ENCODE measurements around the gene OLFM3.

OLFM3 gene

GRCh38 chr1:101945884-101946283, 50.8 kb downstream of the OLFM3 start:
- no peak overlapping the region for H3K4me3 ChIP-seq (ENCODE audit: insufficient read depth, low read length, poor library complexity, severe bottlenecking)
- H3F3A ChIP-seq (ENCODE audit: insufficient read depth) = no peaks in the 10 kb centered on the region
- TF ChIP-seq CTCF (IDR thresholded peaks at IDR 0.05; ENCODE audit: insufficient read depth, low read length, poor library complexity, severe bottlenecking) (no peak), EZH2phosphoT487 (conservative IDR thresholded peaks at IDR 0.05; ENCODE audit: low read length) (no peak)
- H3K4me2 ChIP-seq (ENCODE audit: low read depth, low read length, poor library complexity, severe bottlenecking) = no peak overlapping the region
- no peaks in the 10 kb centered on the region for H3K9me2 ChIP-seq (replicated peaks; ENCODE audit: insufficient read depth, low read length)
- no peaks in the 10 kb centered on the region for H3K27me3 ChIP-seq (ENCODE audit: low read length)
- H3K9me3 ChIP-seq (ENCODE audit: insufficient read depth, low read length) = no peaks in the 10 kb centered on the region
- H3K79me2 ChIP-seq (ENCODE audit: insufficient read depth, low read length) = no peaks in the 10 kb centered on the region
- H2AFZ ChIP-seq (ENCODE audit: low read depth, low read length, severe bottlenecking) = no peak overlapping the region
- H3K9ac ChIP-seq (ENCODE audit: low read length) = no peak overlapping the region
- no peak overlapping the region for H3K27ac ChIP-seq (ENCODE audit: low read depth, low read length)
- H4K20me1 ChIP-seq (ENCODE audit: low read depth, low read length) = no peaks in the 10 kb centered on the region
- no peaks in the 10 kb centered on the region for H3K36me3 ChIP-seq (ENCODE audit: low read length)

GRCh38 chr1:101943237-101943636, 53.5 kb downstream of the OLFM3 start:
- no peaks in the 10 kb centered on the region for H4K20me1 ChIP-seq (ENCODE audit: low read depth, low read length)
- H3K27me3 ChIP-seq (ENCODE audit: low read length) = no peaks in the 10 kb centered on the region
- H3K27ac ChIP-seq (ENCODE audit: low read depth, low read length) = no peak overlapping the region
- no peaks in the 10 kb centered on the region for H3K79me2 ChIP-seq (ENCODE audit: insufficient read depth, low read length)
- no peak overlapping the region for H3K9ac ChIP-seq (ENCODE audit: low read length)
- H3K4me3 ChIP-seq (ENCODE audit: insufficient read depth, low read length, poor library complexity, severe bottlenecking) = no peak overlapping the region
- no peaks in the 10 kb centered on the region for H3K9me3 ChIP-seq (ENCODE audit: insufficient read depth, low read length)
- H3K36me3 ChIP-seq (ENCODE audit: low read length) = no peaks in the 10 kb centered on the region
- no peaks in the 10 kb centered on the region for H3F3A ChIP-seq (ENCODE audit: insufficient read depth)
- no peak for TF ChIP-seq EZH2phosphoT487 (conservative IDR thresholded peaks at IDR 0.05; ENCODE audit: low read length)
- no peak for TF ChIP-seq CTCF (IDR thresholded peaks at IDR 0.05; ENCODE audit: insufficient read depth, low read length, poor library complexity, severe bottlenecking)
- H3K4me2 ChIP-seq (ENCODE audit: low read depth, low read length, poor library complexity, severe bottlenecking) = no peak overlapping the region
- no peaks in the 10 kb centered on the region for H3K9me2 ChIP-seq (replicated peaks; ENCODE audit: insufficient read depth, low read length)
- no peak overlapping the region for H2AFZ ChIP-seq (ENCODE audit: low read depth, low read length, severe bottlenecking)

- H3K27me3 ChIP-seq (ENCODE audit: low read length) = no peaks in the 10 kb centered on the region
- no peak overlapping the region for H3K4me3 ChIP-seq (ENCODE audit: insufficient read depth, low read length, poor library complexity, severe bottlenecking)
- no peaks in the 10 kb centered on the region for H3F3A ChIP-seq (ENCODE audit: insufficient read depth)
- no peak overlapping the region for H3K9ac ChIP-seq (ENCODE audit: low read length)
- H3K9me2 ChIP-seq (replicated peaks; ENCODE audit: insufficient read depth, low read length) = no peaks in the 10 kb centered on the region
- no peak overlapping the region for H2AFZ ChIP-seq (ENCODE audit: low read depth, low read length, severe bottlenecking)
- TF ChIP-seq CTCF (IDR thresholded peaks at IDR 0.05; ENCODE audit: insufficient read depth, low read length, poor library complexity, severe bottlenecking) (no peak), EZH2phosphoT487 (conservative IDR thresholded peaks at IDR 0.05; ENCODE audit: low read length) (no peak)
- no peaks in the 10 kb centered on the region for H3K9me3 ChIP-seq (ENCODE audit: insufficient read depth, low read length)
- no peaks in the 10 kb centered on the region for H3K36me3 ChIP-seq (ENCODE audit: low read length)
- H3K4me2 ChIP-seq (ENCODE audit: low read depth, low read length, poor library complexity, severe bottlenecking) = no peak overlapping the region
- no peaks in the 10 kb centered on the region for H4K20me1 ChIP-seq (ENCODE audit: low read depth, low read length)
- no peak overlapping the region for H3K27ac ChIP-seq (ENCODE audit: low read depth, low read length)
- H3K79me2 ChIP-seq (ENCODE audit: insufficient read depth, low read length) = no peaks in the 10 kb centered on the region
Observed at GRCh38 chr1:101942516-101943193, 54.1 kb downstream of the OLFM3 start.

All from SU-DHL-6 (cell line).